Liver (tissue), 9 donors: ENCODE results near the gene PIK3R3. TPM values are rescaled to one million over a fixed set of nuclear protein-coding genes. Genes with fewer than 3 reads are reported as not detected.
A peak's percentile ranks its signal among the peaks of the same experiment; 100 is the strongest.

ENCODE experiments used
- DNase-seq: peaks from one replicate; pipeline ENCODE4 v3.0.0-alpha.2; 2017; ENCODE audit warnings: low spot score
- H3K27ac ChIP-seq, 2 donors: one replicate each; pipeline ENCODE4 v1.7.0; 2013; ENCODE audit warnings: inconsistent platforms in 2 of 2, low read length in 2 of 2, control low read depth in 1 of 2, low read depth in 1 of 2, mild to moderate bottlenecking in 1 of 2
- H3K27me3 ChIP-seq, 4 donors: one replicate each; pipeline versions ENCODE4 v1.6.1 to v1.7.0; 2013; ENCODE audit warnings: low read length in 3 of 4, inconsistent platforms in 1 of 4, mild to moderate bottlenecking in 1 of 4, moderate library complexity in 1 of 4; ENCODE audit not compliant: control insufficient read depth in 4 of 4, insufficient read depth in 4 of 4
- H3K36me3 ChIP-seq, 4 donors: one replicate each; pipeline versions ENCODE4 v1.6.1 to v1.7.0; 2013; ENCODE audit warnings: low read length in 3 of 4, mild to moderate bottlenecking in 3 of 4, low read depth in 1 of 4, moderate library complexity in 1 of 4; ENCODE audit not compliant: control insufficient read depth in 4 of 4, insufficient read depth in 3 of 4
- H3K4me1 ChIP-seq, 4 donors: one replicate each; pipeline versions ENCODE4 v1.6.1 to v1.7.0; 2013; ENCODE audit warnings: low read length in 3 of 4, mild to moderate bottlenecking in 3 of 4, moderate library complexity in 1 of 4; ENCODE audit not compliant: control insufficient read depth in 4 of 4, insufficient read depth in 4 of 4
- H3K4me3 ChIP-seq, 3 donors: one replicate each; pipeline versions ENCODE4 v1.6.1 to v1.7.0; 2013; ENCODE audit warnings: low read length in 3 of 3, control low read depth in 1 of 3, low read depth in 1 of 3, mild to moderate bottlenecking in 1 of 3
- H3K9ac ChIP-seq, 2 donors: one replicate each; pipeline ENCODE4 v1.7.0; 2013; ENCODE audit warnings: low read length in 2 of 2, mild to moderate bottlenecking in 2 of 2, moderate library complexity in 2 of 2, control low read depth in 1 of 2, low read depth in 1 of 2
- H3K9me3 ChIP-seq, 4 donors: one replicate each; pipeline versions ENCODE4 v1.6.1 to v1.7.0; 2013; ENCODE audit warnings: low read length in 3 of 4; ENCODE audit not compliant: control insufficient read depth in 4 of 4
- ATF3 ChIP-seq: IDR thresholded peaks from 2 replicates; pipeline ENCODE4 v1.6.1; 2016; ENCODE audit warnings: antibody characterized with exemption
- CTCF ChIP-seq: fragments of 150-350 bp; IDR thresholded peaks from 2 replicates; pipeline ENCODE4 v1.5.1; 2017; ENCODE audit warnings: improper control_type of control experiment, low read depth, low read length; ENCODE audit not compliant: missing input control
- EGR1 ChIP-seq, 2 donors: IDR thresholded peaks; 2 replicates each; pipeline ENCODE4 v1.6.1; 2016 to 2018; ENCODE audit warnings: antibody characterized with exemption in 2 of 2, low read depth in 2 of 2
- FOXA1 ChIP-seq: IDR thresholded peaks from 2 replicates; pipeline ENCODE4 v1.6.1; 2016; ENCODE audit warnings: antibody characterized with exemption
- FOXA2 ChIP-seq: IDR thresholded peaks from 2 replicates; pipeline ENCODE4 v1.6.1; 2016; ENCODE audit warnings: antibody characterized with exemption
- GABPA ChIP-seq, 2 donors: IDR thresholded peaks in 1 of 2; conservative IDR thresholded peaks in 1 of 2; 2 replicates each; pipeline ENCODE4 v1.6.1; 2016; ENCODE audit warnings: antibody characterized with exemption in 2 of 2, mild to moderate bottlenecking in 1 of 2, moderate library complexity in 1 of 2
- HNF4A ChIP-seq, 2 donors: conservative IDR thresholded peaks; 2 replicates each; pipeline ENCODE4 v1.6.1; 2016; ENCODE audit warnings: antibody characterized with exemption in 2 of 2, mild to moderate bottlenecking in 2 of 2
- HNF4G ChIP-seq: IDR thresholded peaks from 2 replicates; pipeline ENCODE4 v1.6.1; 2016; ENCODE audit warnings: antibody characterized with exemption
- JUND ChIP-seq, 2 donors: IDR thresholded peaks; 2 replicates each; pipeline ENCODE4 v1.6.1; 2016; ENCODE audit warnings: antibody characterized with exemption in 2 of 2
- MAX ChIP-seq: IDR thresholded peaks from 2 replicates; pipeline ENCODE4 v1.6.1; 2016; ENCODE audit warnings: antibody characterized with exemption
- NR2F2 ChIP-seq: IDR thresholded peaks from 2 replicates; pipeline ENCODE4 v1.6.1; 2016; ENCODE audit warnings: antibody characterized with exemption
- RAD21 ChIP-seq, 2 donors: IDR thresholded peaks; 2 replicates each; pipeline ENCODE4 v1.6.1; 2016; ENCODE audit warnings: antibody characterized with exemption in 2 of 2, mild to moderate bottlenecking in 2 of 2
- REST ChIP-seq: IDR thresholded peaks from 2 replicates; pipeline ENCODE4 v1.6.1; 2016; ENCODE audit warnings: antibody characterized with exemption, mild to moderate bottlenecking
- RXRA ChIP-seq, 2 donors: IDR thresholded peaks; 2 replicates each; pipeline ENCODE4 v1.6.1; 2017 to 2018; ENCODE audit warnings: antibody characterized with exemption in 2 of 2, mild to moderate bottlenecking in 1 of 2
- SP1 ChIP-seq: IDR thresholded peaks from 2 replicates; pipeline ENCODE4 v1.6.1; 2018; ENCODE audit warnings: antibody characterized with exemption, mild to moderate bottlenecking
- TAF1 ChIP-seq: conservative IDR thresholded peaks from 2 replicates; pipeline ENCODE4 v1.6.1; 2016; ENCODE audit warnings: antibody characterized with exemption, mild to moderate bottlenecking
- YY1 ChIP-seq: IDR thresholded peaks from 2 replicates; pipeline ENCODE4 v1.6.1; 2016; ENCODE audit warnings: antibody characterized with exemption, mild to moderate bottlenecking
- ZBTB33 ChIP-seq: IDR thresholded peaks from 2 replicates; pipeline ENCODE4 v1.6.1; 2016; ENCODE audit warnings: antibody characterized with exemption
- WGBS: extraction: QIAGEN DNeasy Blood & Tissue Kit; methylation state at CpG from one replicate; pipeline ENCODE4 v1.1.7; 2013; 5-methylcytosine and 5-hydroxymethylcytosine counted together
- polyA plus RNA-seq, 2 donors: library from polyadenylated mRNA; stranded (reverse) in 1 of 2; unstranded in 1 of 2; fragments of 200-250 nt in 1 of 2; fragments of >200 nt in 1 of 2; fragmentation: Nextera tagmentation in 1 of 2; extraction: Ambion mirVana in 1 of 2; gene quantifications; one replicate each; pipeline versions ENCODE4 v1.2.1 to v1.2.3, GENCODE V29; 2013 to 2015
- total RNA-seq, 2 donors: library from RNA; depleted of rRNA; stranded (reverse); fragments of >200 nt; gene quantifications; one replicate each; pipeline ENCODE4 v1.2.3, GENCODE V29; 2014
- donor health status: healthy.
- donor health status: healthy.
- donor health status: healthy.
- donor health status: healthy.
- donor health status: healthy.

The PIK3R3 gene
- total RNA-seq = 1 to 10 TPM; 3.7 to 4.6 TPM
- 1 to 10 TPM; 1.5 to 1.8 TPM for polyA plus RNA-seq

- H3K9ac ChIP-seq = peak within 1 kb of the TSS; percentile 21 to 56
- H3K27me3 ChIP-seq = peaks cover 0 to 4% (median 0%) of the 10 kb centered on the region in 4 donors
- no peak for TF ChIP-seq RAD21 (IDR thresholded peaks at IDR 0.05)
- TF ChIP-seq REST = peak; percentile 65
- no peak for TF ChIP-seq NR2F2
- peak in 1 of 2 donors; percentile 38 for TF ChIP-seq RXRA (IDR thresholded peaks at IDR 0.05)
- peak in 1 of 2 donors; percentile 34 for TF ChIP-seq GABPA (IDR thresholded peaks at IDR 0.05 in 1 of 2, conservative IDR thresholded peaks at IDR 0.05 in 1 of 2)
- TF ChIP-seq MAX = peak; percentile 88
- TF ChIP-seq HNF4A (conservative IDR thresholded peaks at IDR 0.05) = peak in 1 of 2 donors; percentile 47
- TF ChIP-seq TAF1 = peak; percentile 91
- no peak for TF ChIP-seq ZBTB33
- no peak for TF ChIP-seq FOXA1
- TF ChIP-seq SP1 = peak; percentile 81
- TF ChIP-seq HNF4G = no peak
- no peak for TF ChIP-seq CTCF
- peak; percentile 88 for TF ChIP-seq YY1
- peak in 1 of 2 donors; percentile 46 for TF ChIP-seq JUND (IDR thresholded peaks at IDR 0.05)
- no peak for TF ChIP-seq FOXA2
- peak; percentile 14 to 44 for TF ChIP-seq EGR1 (IDR thresholded peaks at IDR 0.05; ENCODE audit: low read depth in 2 of 2)
- TF ChIP-seq ATF3 = no peak
- peaks cover 4 to 27% (median 12%) of the 10 kb centered on the region in 4 donors for H3K4me1 ChIP-seq
- DNase-seq = peak; percentile 94
- under 1% methylated on average over 55 of the region's 55 CpGs for WGBS
- no peaks in the 10 kb centered on the region for H3K36me3 ChIP-seq
- H3K4me3 ChIP-seq = peak within 1 kb of the TSS; percentile 68 to 87 (median 82)
- peak within 1 kb of the TSS; percentile 76 to 78 for H3K27ac ChIP-seq
- H3K9me3 ChIP-seq = no peaks in the 10 kb centered on the region
These were observed at the start of gene PIK3R3 for GRCh38 chr1:46132529-46133180. PIK3R3 (minus strand) TSS chr1:46132629; CDS start chr1:46131952, 677 bp downstream.
